Glutamatergic neuron (in vitro differentiated cells): Measurements from ENCODE around the gene BCAM. TPM values are rescaled to one million over a fixed set of nuclear protein-coding genes. Genes with fewer than 3 reads are reported as not detected.

ENCODE experiments used
- DNase-seq: peaks from one replicate; pipeline ENCODE4 v3.0.0; 2022
- H3K27ac Mint-ChIP-seq: one replicate; pipeline ENCODE4 v1.8.0; 2020; ENCODE audit warnings: mild to moderate bottlenecking, mixed read lengths, inconsistent platforms; ENCODE audit not compliant: unreplicated experiment
- H3K27me3 Mint-ChIP-seq: one replicate; pipeline ENCODE4 v1.8.0; 2020; ENCODE audit warnings: mild to moderate bottlenecking, moderate library complexity, mixed read lengths, inconsistent platforms; ENCODE audit not compliant: unreplicated experiment
- H3K36me3 Mint-ChIP-seq: one replicate; pipeline ENCODE4 v1.8.0; 2020; ENCODE audit warnings: mild to moderate bottlenecking, mixed read lengths, inconsistent platforms; ENCODE audit not compliant: unreplicated experiment
- H3K4me1 Mint-ChIP-seq: one replicate; pipeline ENCODE4 v1.8.0; 2020; ENCODE audit warnings: mild to moderate bottlenecking, low read depth, mixed read lengths, inconsistent platforms; ENCODE audit not compliant: unreplicated experiment
- H3K4me3 Mint-ChIP-seq: one replicate; pipeline ENCODE4 v1.8.0; 2020; ENCODE audit warnings: mild to moderate bottlenecking, mixed read lengths, inconsistent platforms; ENCODE audit not compliant: unreplicated experiment
- H3K9me3 Mint-ChIP-seq: one replicate; pipeline ENCODE4 v1.8.0; 2020; ENCODE audit warnings: mild to moderate bottlenecking, moderate library complexity, mixed read lengths, inconsistent platforms; ENCODE audit not compliant: unreplicated experiment
- CTCF ChIP-seq: fragments of 200-600 bp; sonication (generic); IDR thresholded peaks from one replicate; pipeline ENCODE4 v1.5.0; 2021; ENCODE audit not compliant: partially characterized antibody, unreplicated experiment
- long read RNA-seq: library from polyadenylated mRNA; unstranded; transcript quantifications from one replicate; pipeline ENCODE4 v2.0.0, GENCODE V29; 2020; ENCODE audit not compliant: unreplicated experiment
- total RNA-seq: library from RNA; stranded (reverse); fragmentation: NEBNext Ultra II Directional; extraction: Animal tissue kit (Norgen Biotek cat#: 25700); gene quantifications from one replicate; pipeline ENCODE4 v1.2.1, GENCODE V29; 2021; ENCODE audit not compliant: unreplicated experiment

The BCAM gene
- 47.1 TPM for total RNA-seq
- long read RNA-seq: 0 reads

GRCh38 chr19:44808463-44809371 lies at the start of gene BCAM:
Gene BCAM, plus strand, starts transcription at chr19:44809103. Its CDS starts 22 bp downstream, at chr19:44809125.
- Mint-ChIP-seq H3K4me3 (peak within 1 kb of the TSS; percentile 64), H3K27me3 (peaks cover 7% of the 10 kb centered on the region), H3K27ac (no peak within 1 kb of the TSS), H3K4me1 (peaks cover 6% of the 10 kb centered on the region), H3K36me3 (peaks cover 3% of the 10 kb centered on the region), H3K9me3 (peaks cover 1% of the 10 kb centered on the region)
- no peak for TF ChIP-seq CTCF
- DNase-seq: peak; percentile 54

GRCh38 chr19:44762038-44762437 lies 46.9 kb upstream of the BCAM start:
- Mint-ChIP-seq H3K4me3 (no peak overlapping the region), H3K36me3 (no peaks in the 10 kb centered on the region), H3K4me1 (no peaks in the 10 kb centered on the region), H3K27me3 (peaks cover 11% of the 10 kb centered on the region), H3K27ac (no peak overlapping the region), H3K9me3 (peaks cover 8% of the 10 kb centered on the region)
- no peak for TF ChIP-seq CTCF
- DNase-seq: no peak

GRCh38 chr19:44765033-44765948 lies 43.6 kb upstream of the BCAM start:
- Mint-ChIP-seq H3K4me3 (no peak overlapping the region), H3K27me3 (peaks cover 5% of the 10 kb centered on the region), H3K9me3 (peaks cover 6% of the 10 kb centered on the region), H3K36me3 (no peaks in the 10 kb centered on the region), H3K27ac (peak overlapping the region; percentile 28), H3K4me1 (no peaks in the 10 kb centered on the region)
- no peak for TF ChIP-seq CTCF
- no peak for DNase-seq

- peaks cover 6% of the 10 kb centered on the region for H3K9me3 Mint-ChIP-seq
- DNase-seq: no peak
- no peaks in the 10 kb centered on the region for H3K4me1 Mint-ChIP-seq
- no peak overlapping the region for H3K4me3 Mint-ChIP-seq
- no peak for TF ChIP-seq CTCF
- H3K27ac Mint-ChIP-seq: no peak overlapping the region
- peaks cover 4% of the 10 kb centered on the region for H3K27me3 Mint-ChIP-seq
- H3K36me3 Mint-ChIP-seq: no peaks in the 10 kb centered on the region
Measured at GRCh38 chr19:44765949-44766335, 43.0 kb upstream of the BCAM start.
